Urothelium cell line (cell line): Measurements from ENCODE around the gene GCN1.

ENCODE experiments used
- DNase-seq: peaks from one replicate; pipeline ENCODE4 v3.0.0; 2011; ENCODE audit warnings: low spot score, mixed read lengths
- FAIRE-seq: peaks from 2 replicates; lab custom pipeline; 2011; peaks lifted over from hg19 to GRCh38; lab: Jason Lieb, UNC

Gene GCN1

GRCh38 chr12:120230326-120230973 is 35.9 kb upstream of the GCN1 start:
- peak; percentile 90 for DNase-seq

GRCh38 chr12:120229487-120230325 is 35.2 kb upstream of the GCN1 start:
- FAIRE-seq (no peak), DNase-seq (no peak)

More at GRCh38 chr12:120230326-120230973, 35.9 kb upstream of the GCN1 start:
- FAIRE-seq, result no peak

- no peak for FAIRE-seq
- DNase-seq, result no peak
Measured at GRCh38 chr12:120229071-120229486, 34.6 kb upstream of the GCN1 start.

- peak; percentile 84 for DNase-seq
- FAIRE-seq, result no peak
Measured at GRCh38 chr12:120228291-120229070, 34.0 kb upstream of the GCN1 start.

GRCh38 chr12:120228041-120228290 is 33.5 kb upstream of the GCN1 start:
- DNase-seq (no peak), FAIRE-seq (no peak)

- FAIRE-seq (no peak), DNase-seq (no peak)
Measured at GRCh38 chr12:120227233-120228040, 32.9 kb upstream of the GCN1 start.

GRCh38 chr12:120225852-120226640 is 31.5 kb upstream of the GCN1 start:
- DNase-seq (no peak), FAIRE-seq (no peak)

- DNase-seq (no peak), FAIRE-seq (no peak)
Measured at GRCh38 chr12:120225200-120225558, 30.7 kb upstream of the GCN1 start.

- no peak for FAIRE-seq
Measured at GRCh38 chr12:120224304-120225199, 30.0 kb upstream of the GCN1 start.

GRCh38 chr12:120223458-120224303 is 29.2 kb upstream of the GCN1 start:
- DNase-seq, result no peak
- no peak for FAIRE-seq

More at GRCh38 chr12:120224304-120225199, 30.0 kb upstream of the GCN1 start:
- DNase-seq, result no peak

- DNase-seq (no peak), FAIRE-seq (no peak)
Measured at GRCh38 chr12:120222288-120222832, 27.8 kb upstream of the GCN1 start.

- FAIRE-seq, result no peak
- no peak for DNase-seq
Measured at GRCh38 chr12:120221576-120221900, 27.0 kb upstream of the GCN1 start.

- FAIRE-seq (peak; percentile 23), DNase-seq (no peak)
Measured at GRCh38 chr12:120220838-120221575, 26.5 kb upstream of the GCN1 start.

GRCh38 chr12:120218680-120219606 is 24.4 kb upstream of the GCN1 start:
- no peak for DNase-seq
- no peak for FAIRE-seq

- FAIRE-seq, result no peak
- no peak for DNase-seq
Measured at GRCh38 chr12:120216742-120217605, 22.5 kb upstream of the GCN1 start.
